GM21515 (cell line): ENCODE data around the gene MACC1.
"Not testable (repeated sequence)": the region's sequence is repeated elsewhere in the genome, so short reads cannot be mapped to it uniquely, and the experiment has no call there.

Experiments
- ATAC-seq: cut with Tn5 transposase; IDR thresholded peaks from one replicate; pipeline ENCODE4 v1.9.1; 2021; ENCODE audit not compliant: unreplicated experiment

Gene MACC1

DNA sequence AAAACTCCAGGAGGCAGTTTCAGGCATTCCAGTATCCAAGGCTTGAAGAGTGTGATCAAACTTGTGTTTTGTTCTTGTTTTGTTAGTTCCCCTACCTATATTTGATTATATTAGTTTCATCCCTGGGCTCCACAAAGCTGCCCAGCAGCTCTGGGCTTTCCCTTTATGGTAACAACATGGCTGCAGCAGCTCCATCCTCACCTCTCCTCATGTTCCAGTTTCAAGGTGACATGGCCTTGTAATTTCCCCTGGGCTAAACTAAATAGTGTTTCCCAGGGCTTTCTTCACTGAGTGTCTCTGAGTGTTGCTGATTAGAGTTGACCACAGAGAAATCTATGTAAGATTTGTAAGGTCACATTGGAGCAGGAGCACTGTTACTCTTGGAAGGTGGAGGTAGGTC lies 83.4 kb downstream of the MACC1 start:
- ATAC-seq: no peak

DNA sequence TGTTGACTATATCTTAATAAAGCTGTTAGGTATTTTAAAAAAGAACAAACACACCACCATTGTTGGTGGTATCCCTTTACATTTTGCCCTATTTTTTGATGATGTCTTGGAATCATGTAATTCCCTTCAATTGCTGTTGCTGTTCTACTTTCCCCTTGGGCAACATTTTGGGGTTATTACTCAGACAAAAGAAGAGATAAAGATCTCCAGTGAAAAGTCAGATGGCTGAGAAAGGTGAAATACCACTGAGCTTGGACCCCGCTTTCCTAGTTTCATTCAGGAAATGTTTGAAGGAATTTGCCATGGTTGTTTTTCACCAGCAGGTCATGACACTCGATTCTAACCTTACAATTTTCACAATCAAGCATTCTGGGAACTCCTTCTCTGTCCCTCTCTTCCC lies 84.6 kb downstream of the MACC1 start:
- ATAC-seq: no peak

DNA sequence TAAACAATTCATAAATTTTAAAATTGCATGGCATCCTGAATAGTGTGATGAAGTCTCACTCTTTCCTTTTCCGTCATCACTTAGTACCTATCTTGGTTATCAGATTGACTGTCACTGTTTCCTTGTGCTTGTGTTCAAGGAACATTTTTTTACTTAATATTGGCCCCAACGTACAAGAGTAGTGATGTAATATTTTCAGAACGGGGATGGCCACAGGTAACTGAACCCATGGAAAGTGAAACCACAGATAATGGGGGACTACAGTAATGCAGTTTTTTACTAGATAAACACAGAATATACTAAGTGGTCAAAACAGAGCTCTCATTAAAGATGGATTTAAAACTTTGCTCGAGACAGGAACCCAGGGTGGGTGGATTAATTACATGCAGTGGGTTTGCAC lies 85.4 kb downstream of the MACC1 start:
- ATAC-seq: peak; percentile 51

DNA sequence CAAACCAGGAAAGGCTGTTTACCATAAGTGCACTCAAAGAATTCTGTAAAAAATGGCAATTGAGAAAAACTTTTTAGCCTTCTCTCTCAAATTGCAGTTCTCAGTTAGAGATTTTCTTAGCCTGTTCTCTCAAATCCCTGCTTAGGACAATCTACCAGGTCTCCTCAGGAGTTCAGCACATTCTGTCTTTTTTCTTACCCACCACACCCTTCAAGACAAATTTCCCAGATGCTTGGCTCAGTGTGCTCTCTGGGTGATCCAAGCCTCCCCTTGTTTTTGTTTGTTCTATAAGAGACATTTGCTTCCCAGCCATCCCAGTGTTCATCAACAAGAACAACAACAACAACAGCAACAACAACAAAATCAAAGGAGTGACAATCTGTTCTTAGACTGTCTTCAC lies 87.3 kb downstream of the MACC1 start:
- ATAC-seq: no peak

DNA sequence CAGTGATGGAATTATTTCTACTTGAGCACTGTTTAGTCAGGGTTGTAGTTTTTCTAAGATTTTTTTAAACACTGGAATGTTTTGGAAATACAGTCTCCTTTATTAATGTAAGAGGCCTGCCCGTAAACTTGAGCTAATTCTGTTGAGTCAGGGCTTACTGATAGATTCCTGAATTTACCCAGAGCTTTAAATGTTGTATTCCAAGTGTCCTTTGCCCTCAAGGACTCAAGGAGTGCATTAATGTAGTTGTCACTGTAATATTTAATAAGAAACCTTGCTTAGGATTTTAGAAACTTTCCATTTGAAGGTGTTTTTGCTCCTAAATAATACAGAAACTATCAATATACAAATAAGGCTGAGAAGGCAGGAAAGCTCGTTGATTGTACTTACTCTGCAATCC lies 89.2 kb downstream of the MACC1 start:
- no peak for ATAC-seq

DNA sequence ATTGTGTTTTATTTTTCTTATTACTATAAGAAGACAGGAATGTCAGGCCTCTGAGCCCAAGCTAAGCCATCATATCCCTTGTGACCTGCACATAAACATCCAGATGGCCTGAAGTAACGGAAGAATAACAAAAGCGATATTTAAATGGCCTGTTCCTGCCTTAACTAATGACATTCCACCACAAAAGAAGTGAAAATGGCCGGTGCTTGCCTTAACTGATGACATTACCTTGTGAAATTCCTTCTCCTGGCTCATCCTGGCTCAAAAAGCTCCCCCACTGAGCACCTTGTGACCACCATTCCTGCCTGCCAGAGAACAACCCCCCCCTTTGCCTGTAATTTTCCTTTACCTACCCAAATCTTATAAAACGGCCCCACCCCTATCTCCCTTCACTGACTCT lies 91.1 kb downstream of the MACC1 start:
- not testable (repeated sequence) for ATAC-seq

DNA sequence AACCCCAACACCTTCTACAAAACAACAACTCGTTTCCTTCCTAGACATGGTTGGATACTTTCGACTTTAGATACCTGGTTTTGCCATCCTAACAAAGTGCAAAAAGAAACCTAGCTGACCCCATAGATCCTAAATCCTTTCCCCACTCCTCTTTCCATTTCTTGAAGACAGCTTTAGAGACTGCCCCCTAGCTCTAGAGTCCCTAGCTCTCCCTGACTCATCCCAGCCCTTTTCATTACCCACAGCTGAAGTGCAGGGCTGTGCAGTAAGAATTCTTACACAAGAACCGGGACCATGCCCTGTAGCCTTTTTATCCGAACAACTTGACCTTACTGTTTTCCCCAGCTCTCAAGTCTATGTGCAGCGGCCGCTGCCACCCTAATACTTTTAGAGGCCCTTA lies 93.1 kb downstream of the MACC1 start:
- ATAC-seq: not testable (repeated sequence)

DNA sequence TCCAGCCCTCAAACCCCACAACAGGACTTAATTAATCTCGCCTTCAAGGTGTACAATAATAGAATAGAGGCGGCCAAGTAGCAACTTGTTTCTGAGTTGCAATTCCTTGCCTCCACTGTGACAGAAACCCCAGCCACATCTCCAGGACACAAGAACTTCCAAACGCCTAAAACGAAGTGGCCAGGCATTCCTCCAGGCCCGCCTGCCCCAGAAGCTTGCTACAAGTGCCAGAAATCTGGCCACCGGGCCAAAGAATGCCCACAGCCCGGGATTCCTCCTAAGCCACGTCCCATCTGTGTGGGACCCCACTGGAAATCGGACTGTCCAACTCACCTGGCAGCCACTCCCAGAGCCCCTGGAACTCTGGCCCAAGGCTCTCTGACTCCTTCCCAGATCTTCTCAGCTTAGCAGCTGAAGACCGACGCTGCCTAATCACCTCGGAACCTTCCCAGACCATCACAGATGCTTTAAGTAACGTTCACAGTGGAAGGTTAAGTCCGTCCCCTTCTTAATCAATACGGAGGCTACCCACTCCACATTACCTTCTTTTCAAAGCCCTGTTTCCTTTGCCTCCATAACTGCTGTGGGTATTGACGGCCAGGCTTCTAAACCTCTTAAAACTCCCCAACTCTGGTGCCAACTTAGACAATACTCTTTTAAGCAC lies 94.4 kb downstream of the MACC1 start:
- not testable (repeated sequence) for ATAC-seq

DNA sequence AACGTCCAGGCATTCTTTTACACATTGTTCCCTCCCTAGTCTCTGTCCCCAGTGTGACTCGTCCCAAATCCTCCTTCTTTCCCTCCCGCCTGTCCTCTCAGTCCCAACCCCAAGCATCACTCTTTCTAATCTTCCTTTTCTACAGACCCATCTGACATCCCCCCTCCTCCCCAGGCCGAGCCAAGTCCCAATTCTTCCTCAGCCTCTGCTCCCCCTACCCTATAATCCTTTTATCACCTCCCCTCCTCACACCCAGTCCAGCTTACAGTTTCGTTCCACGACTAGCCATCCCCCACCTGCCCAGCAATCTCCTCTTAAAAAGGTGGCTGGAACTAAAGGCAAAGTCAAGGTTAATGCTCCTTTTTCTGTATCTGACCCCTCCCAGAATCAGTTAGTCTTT lies 95.1 kb downstream of the MACC1 start:
- no peak for ATAC-seq

DNA sequence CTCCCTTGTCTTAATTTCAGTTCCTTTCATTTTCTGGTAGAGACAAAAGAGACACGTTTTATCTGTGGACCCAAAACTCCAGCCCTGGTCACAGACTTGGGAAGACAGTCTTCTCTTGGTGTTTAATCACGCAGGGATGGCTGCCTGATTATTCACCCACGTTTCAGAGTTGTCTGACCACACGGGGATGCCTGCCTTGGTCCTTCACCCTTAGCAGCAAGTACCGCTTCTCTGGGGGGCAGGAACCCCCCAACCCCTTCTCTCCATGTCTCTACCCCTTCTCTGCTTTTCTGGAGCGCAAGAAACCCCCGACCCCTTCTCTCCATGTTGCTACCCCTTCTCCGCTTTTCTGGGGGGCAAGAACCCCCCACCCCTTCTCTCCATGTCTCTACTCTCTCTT lies 95.8 kb downstream of the MACC1 start:
- no peak for ATAC-seq

DNA sequence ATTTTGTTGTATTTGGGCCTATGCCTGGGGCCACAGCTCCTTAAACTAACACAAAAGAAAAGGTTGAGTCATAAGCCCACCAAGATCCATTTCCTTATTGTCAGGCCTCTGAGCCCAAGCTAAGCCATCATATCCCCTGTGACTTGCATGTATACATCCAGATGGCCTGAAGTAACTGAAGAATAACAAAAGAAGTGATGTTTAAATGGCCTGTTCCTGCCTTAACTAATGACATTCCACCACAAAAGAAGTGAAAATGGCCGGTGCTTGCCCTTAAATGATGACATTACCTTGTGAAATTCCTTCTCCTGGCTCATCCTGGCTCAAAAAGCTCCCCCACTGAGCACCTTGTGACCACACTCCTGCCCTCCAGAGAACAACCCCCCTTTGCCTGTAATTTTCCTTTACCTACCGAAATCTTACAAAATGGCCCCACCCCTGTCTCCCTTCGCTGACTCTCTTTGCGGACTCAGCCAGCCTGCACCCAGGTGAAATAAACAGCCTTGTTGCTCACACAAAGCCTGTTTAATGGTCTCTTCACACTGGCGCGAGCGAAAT lies 96.5 kb downstream of the MACC1 start:
- ATAC-seq: not testable (repeated sequence)

DNA sequence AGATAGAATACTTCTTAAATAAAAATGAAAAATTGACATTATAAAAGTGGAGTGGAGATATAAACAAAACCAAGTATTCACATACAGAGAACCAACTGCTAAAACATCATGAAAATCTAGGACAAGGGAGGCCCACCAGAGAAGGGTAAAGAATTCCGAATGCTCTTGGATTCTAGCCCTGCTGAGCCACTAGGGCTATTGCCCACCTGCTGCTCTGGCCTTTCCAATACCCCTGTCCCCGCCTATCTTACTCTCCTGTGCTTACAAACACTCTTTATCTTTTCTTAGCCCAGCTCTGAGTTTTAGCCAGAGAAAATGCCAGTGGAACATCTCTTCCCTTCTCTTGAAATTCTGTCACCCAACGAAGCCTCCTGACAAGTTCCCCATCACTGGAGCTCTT lies 100.3 kb downstream of the MACC1 start:
- no peak for ATAC-seq

DNA sequence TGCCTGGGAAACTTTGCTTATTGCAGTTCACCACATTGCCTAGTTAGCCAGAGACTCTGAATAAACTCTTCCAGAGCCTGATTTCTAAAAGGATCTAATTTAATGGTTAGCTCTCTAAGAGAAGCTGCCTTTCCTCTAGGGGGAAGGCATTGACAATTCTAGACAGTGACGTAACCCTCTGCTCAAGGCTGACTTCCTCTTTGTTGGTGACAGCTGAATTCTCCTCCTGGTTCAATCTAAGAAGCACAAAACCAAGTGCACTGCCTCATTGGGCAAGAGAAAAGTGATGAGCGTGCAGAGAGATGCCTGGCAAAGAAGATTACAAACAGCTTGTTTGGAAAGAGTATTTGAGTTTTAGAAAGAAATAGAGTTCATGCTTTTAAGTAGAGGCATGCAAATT lies 102.7 kb downstream of the MACC1 start:
- ATAC-seq: peak; percentile 85

DNA sequence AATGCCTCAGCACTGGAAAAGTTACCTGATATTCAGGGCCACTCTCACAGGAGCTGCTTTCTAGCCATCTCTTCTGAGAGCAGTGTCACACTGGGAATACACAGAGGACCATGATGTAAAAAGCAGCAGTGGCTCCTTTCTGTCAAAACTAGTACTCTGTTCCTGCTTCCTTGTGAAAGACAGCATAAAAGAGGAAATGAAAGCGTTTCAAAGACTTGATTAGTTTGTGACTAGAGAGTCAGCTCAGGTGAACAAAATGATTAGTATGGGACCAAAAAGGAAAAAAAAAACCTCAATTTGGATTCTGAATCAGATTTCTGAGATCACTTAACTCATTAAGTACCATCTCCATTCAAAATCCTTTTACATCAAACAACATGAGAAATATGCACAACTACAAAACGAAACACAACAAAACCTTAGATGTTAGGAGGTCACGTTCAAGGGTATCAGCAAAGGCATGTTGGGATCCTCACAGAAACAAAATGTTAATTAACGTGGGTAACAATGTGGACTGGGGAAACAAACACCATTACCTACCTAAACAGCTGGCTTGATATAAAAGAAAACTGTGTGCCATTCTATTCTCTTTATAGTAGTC lies 103.7 kb downstream of the MACC1 start:
- peak; percentile 93 for ATAC-seq

DNA sequence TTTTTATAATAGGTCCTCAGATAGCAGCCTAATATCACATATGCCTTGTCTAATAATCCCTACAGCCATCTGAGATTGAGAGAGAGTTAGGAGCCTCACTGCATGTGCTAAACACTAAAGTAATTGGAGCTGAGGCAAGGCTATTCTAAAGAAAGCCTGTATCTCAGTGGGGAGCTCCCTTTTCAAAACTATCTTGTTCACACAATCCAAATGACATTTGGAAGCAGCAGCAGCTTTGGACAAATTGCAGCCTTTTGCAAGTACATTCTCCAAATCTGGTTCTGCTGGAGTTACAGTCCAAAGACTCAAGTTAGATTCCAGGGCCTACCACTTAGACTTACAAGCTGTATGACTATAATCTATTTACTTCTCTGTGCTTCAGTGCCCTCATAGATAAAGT lies 104.5 kb downstream of the MACC1 start:
- no peak for ATAC-seq

DNA sequence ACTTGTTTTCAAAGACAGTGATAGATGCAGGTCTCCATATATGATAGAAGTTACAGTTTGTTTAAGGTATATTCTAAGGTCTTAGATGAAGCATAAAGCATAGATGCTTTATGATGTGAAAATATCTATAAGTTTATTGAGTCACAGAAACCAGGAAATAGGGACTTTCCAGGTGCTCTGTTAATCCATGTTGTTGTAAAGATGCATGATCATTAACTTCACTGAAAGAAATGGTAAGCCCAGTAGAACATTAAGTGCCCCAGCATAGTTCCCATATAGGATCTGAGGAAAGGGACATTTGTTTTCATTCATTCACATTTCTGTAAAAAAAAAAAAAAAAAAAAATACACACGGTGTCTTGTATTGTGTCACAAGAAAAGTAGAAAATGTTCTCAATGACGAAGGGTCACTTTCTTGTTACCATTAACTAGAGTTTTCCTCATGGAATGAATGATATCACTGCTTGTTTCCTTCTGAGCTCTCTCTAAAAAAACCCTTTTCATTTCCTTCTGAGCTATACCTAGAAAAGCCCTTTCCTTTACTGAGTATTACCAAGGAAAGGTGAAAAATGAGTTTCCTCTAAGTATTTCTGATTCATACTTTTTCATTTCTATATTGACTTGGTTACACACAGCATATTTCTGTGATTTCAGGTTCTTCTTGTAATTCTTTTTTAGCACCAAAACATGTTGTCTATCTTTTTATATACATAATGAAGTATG lies 105.2 kb downstream of the MACC1 start:
- no peak for ATAC-seq

DNA sequence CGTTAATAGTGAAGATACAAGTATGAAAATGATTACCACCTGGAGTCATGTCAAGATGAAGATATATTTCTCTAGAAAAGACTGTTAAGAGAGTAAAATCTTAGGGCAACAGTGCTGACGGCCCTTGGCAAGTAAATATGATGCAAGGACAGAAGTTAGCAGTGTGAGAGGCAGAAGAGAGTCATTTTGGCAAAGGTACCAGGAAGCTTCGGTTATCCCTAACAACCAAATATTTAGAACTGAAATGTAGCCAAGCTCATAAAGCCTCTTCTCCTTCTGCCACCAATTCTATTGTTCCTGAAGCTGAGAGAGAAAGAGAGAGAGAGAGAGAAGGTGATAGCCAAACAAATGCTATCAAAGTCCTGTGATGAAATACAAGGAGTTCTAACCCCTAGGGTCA lies 109.6 kb downstream of the MACC1 start:
- no peak for ATAC-seq

DNA sequence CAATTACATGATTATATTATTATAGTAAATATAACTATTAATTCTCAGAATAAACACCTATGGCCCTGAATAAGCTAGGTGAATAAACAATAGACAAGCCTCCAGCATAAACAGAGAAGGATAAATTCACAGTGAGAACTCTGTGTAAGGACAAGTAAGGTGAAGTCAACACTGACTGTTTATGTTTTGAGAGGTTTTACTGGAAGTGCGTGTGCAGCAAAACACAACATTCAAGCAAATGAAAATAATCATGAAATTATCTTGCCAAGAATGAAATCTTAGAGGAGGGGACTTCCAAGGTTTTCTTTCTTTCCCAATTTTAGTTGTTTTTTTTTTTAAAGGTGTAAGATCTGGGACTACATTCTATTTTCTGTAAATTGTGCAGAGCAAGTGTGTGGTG lies 112.5 kb downstream of the MACC1 start:
- no peak for ATAC-seq

DNA sequence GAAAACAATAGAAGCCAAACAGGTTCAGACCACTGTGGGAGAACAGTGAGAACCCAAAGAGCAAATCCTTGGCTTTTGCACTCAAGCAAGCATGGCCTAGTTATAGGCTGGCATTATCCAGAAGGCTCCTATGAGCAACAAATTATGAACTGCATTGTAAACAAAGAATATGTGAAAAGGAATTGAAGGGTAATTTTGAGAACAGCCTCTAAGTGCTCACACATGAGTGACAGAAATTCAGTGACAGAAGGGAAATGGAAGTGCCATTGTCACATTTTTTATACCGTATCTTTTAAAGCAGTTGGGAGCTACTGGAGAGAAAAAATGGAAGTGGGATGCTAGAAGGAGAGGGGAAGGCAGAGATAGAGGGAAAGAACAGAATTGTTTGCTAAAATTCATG lies 114.2 kb downstream of the MACC1 start:
- ATAC-seq: no peak

DNA sequence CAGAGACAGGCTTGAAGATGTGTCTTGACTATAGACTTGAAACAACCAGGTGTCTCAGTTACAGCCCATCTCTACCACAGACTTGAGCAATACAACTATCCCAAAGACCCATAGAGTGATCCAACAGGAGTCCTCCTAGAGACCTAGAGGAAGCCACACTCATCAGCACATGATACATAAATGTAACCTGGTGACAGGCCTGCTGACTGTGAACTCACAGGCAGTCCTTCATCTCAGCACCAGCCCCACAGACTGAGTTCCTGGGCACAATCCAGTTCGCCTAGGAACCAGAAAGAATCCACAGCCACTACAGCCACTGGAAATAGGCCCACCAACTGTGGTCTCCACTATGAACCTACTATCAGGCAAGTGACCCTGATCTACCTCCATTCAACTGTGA lies 121.3 kb downstream of the MACC1 start:
- ATAC-seq: no peak

DNA sequence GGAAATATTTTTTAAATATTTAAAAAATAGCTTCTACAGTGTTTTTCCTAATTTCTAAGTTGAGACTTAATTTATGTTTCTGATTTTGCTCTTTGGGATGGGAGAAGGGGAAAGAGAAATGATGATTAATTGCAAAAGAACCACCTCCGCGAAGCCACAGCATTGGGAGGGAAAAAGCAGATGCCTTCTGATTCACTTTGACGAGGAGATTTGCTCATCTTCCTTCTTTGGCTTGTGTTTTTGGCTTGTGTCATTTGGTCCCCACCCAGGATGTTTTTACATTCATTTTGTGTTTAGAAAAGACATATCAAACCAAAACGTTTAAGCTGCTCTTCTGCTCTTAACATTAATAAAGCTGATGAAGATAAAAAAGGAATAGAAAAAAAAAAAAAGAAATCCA lies 121.7 kb downstream of the MACC1 start:
- ATAC-seq: no peak

DNA sequence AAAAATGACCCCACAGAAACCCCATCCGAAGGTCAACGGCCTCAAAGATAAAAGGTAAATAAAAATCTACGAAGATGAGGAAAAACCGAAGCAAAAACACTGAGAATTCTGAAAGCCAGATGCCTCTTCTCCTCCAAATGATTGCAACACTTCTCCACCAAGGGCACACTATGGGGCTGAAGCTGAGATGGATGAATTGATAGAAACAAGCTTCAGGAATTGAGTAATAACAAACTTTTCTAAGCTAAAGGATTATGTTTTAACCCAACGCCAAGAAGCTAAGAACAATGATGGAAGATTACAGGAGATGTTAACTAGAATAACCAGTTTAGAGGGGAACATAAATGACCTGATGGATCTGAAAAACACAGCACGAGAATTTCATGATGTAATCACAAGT lies 127.8 kb downstream of the MACC1 start:
- ATAC-seq: no peak
